Sigmoid colon (tissue), 7 donors: ENCODE results near the gene TXNRD3. TPM values are rescaled to one million over a fixed set of nuclear protein-coding genes. Genes with fewer than 3 reads are reported as not detected.

ENCODE experiments used
- DNase-seq: peaks from one replicate; pipeline ENCODE4 v3.0.0-alpha.2; 2019
- H3K27ac ChIP-seq, 4 donors: fragments of 200-600 bp; sonication (generic); one replicate each; pipeline ENCODE4 v1.5.1; 2016 to 2019; ENCODE audit warnings: mild to moderate bottlenecking in 1 of 4
- H3K27me3 ChIP-seq, 3 donors: fragments of 200-600 bp; sonication (generic); one replicate each; pipeline ENCODE4 v1.5.1; 2019; ENCODE audit warnings: mild to moderate bottlenecking in 1 of 3
- H3K36me3 ChIP-seq, 4 donors: fragments of 200-600 bp; sonication (generic); one replicate each; pipeline ENCODE4 v1.5.1; 2016 to 2019
- H3K4me1 ChIP-seq, 4 donors: fragments of 200-600 bp; sonication (generic); one replicate each; pipeline ENCODE4 v1.5.1; 2017 to 2019
- H3K4me3 ChIP-seq, 4 donors: fragments of 200-600 bp; sonication (generic); one replicate each; pipeline ENCODE4 v1.5.1; 2017 to 2019; ENCODE audit warnings: mild to moderate bottlenecking in 2 of 4, moderate library complexity in 1 of 4
- H3K9me3 ChIP-seq, 4 donors: fragments of 200-600 bp in 3 of 4; sonication (generic) in 3 of 4; one replicate each; pipeline versions ENCODE4 v1.5.1 to v1.6.1; 2013 to 2019
- CTCF ChIP-seq, 4 experiments: fragments of 450-650 bp in 3 of 4; fragments of 200-600 bp in 1 of 4; IDR thresholded peaks; one replicate each; pipeline ENCODE4 v1.5.1; 2016 to 2019; ENCODE audit warnings: antibody characterized with exemption in 4 of 4, mild to moderate bottlenecking in 3 of 4, moderate library complexity in 2 of 4
- EP300 ChIP-seq, 4 donors: sonication (generic); formaldehyde crosslinking; IDR thresholded peaks; one replicate each; pipeline ENCODE4 v1.6.1; 2017; ENCODE audit warnings: antibody characterized with exemption in 4 of 4
- POLR2A ChIP-seq, 2 donors: fragments of 450-650 bp; IDR thresholded peaks; one replicate each; pipeline ENCODE4 v1.6.1; 2016; ENCODE audit warnings: antibody characterized with exemption in 2 of 2, mild to moderate bottlenecking in 2 of 2, moderate library complexity in 2 of 2
- POLR2AphosphoS5 ChIP-seq, 4 donors: sonication (generic); formaldehyde crosslinking; IDR thresholded peaks; one replicate each; pipeline ENCODE4 v1.6.1; 2017; ENCODE audit warnings: antibody characterized with exemption in 4 of 4
- whole genome bisulfite sequencing, 2 donors: extraction: QIAGEN DNeasy Blood & Tissue Kit; methylation state at CpG; one replicate each; pipeline ENCODE4 v1.1.7; 2013; 5-methylcytosine and 5-hydroxymethylcytosine counted together
- intact Hi-C: fragments of 100-400 bp; cut with DNase I; formaldehyde crosslinking; loops from one replicate; pipeline ENCODE4 v1.15.1; 2023
- polyA plus RNA-seq, 3 donors: library from polyadenylated mRNA; stranded (reverse); fragments of 200-250 nt; gene quantifications; one replicate each; pipeline ENCODE4 v1.2.3, GENCODE V29; 2013
- total RNA-seq, 4 donors: library from RNA; depleted of rRNA; stranded (reverse); fragments of >200 nt; gene quantifications; one replicate each; pipeline ENCODE4 v1.1.0, GENCODE V29; 2016
- donor health status: healthy with polysubstance abuse.
- donor health status: Bipolar disorder and iron deficiency.
- donor health status: healthy.

TXNRD3 gene
- total and polyA plus RNA-seq, 7 donors: 2.5 to 21.4 (median 13.2) TPM

- H3K9me3 ChIP-seq: no peaks in the 10 kb centered on the region
- WGBS, 2 donors: 84 to 86% methylated on average over 6 of the region's 6 CpGs
- no peaks in the 10 kb centered on the region for H3K36me3 ChIP-seq
- peaks cover 0 to 5% (median 0%) of the 10 kb centered on the region in 3 donors for H3K27me3 ChIP-seq
- intact Hi-C loops: no loop called here
- no peak overlapping the region for H3K4me3 ChIP-seq
- H3K27ac ChIP-seq: no peak overlapping the region
- no peak for DNase-seq
- TF ChIP-seq POLR2AphosphoS5 (IDR thresholded peaks at IDR 0.05) (no peak), CTCF (IDR thresholded peaks at IDR 0.05) (no peak), EP300 (IDR thresholded peaks at IDR 0.05) (no peak), POLR2A (IDR thresholded peaks at IDR 0.05) (no peak)
- H3K4me1 ChIP-seq: no peaks in the 10 kb centered on the region
Measured at GRCh38 chr3:126570103-126570541, 84.8 kb downstream of the TXNRD3 start.

- intact Hi-C loops: no loop called here
- 86 to 88% methylated on average over 9 of the region's 9 CpGs for WGBS, 2 donors
- Histone ChIP-seq H3K27me3 (peaks cover 0 to 5% (median 0%) of the 10 kb centered on the region in 3 donors), H3K4me3 (no peak overlapping the region), H3K4me1 (no peaks in the 10 kb centered on the region), H3K27ac (no peak overlapping the region), H3K36me3 (no peaks in the 10 kb centered on the region), H3K9me3 (no peaks in the 10 kb centered on the region)
- TF ChIP-seq POLR2A (IDR thresholded peaks at IDR 0.05) (no peak), CTCF (IDR thresholded peaks at IDR 0.05) (no peak), EP300 (IDR thresholded peaks at IDR 0.05) (no peak), POLR2AphosphoS5 (IDR thresholded peaks at IDR 0.05) (no peak)
- DNase-seq: no peak
Measured at GRCh38 chr3:126569390-126569975, 85.4 kb downstream of the TXNRD3 start.

- intact Hi-C loops: no loop called here
- peaks cover 0 to 5% (median 0%) of the 10 kb centered on the region in 3 donors for H3K27me3 ChIP-seq
- no peak for TF ChIP-seq CTCF (IDR thresholded peaks at IDR 0.05)
- no peak for TF ChIP-seq POLR2AphosphoS5 (IDR thresholded peaks at IDR 0.05)
- TF ChIP-seq EP300 (IDR thresholded peaks at IDR 0.05): no peak
- TF ChIP-seq POLR2A (IDR thresholded peaks at IDR 0.05): no peak
- no peak overlapping the region for H3K27ac ChIP-seq
- no peaks in the 10 kb centered on the region for H3K4me1 ChIP-seq
- H3K4me3 ChIP-seq: no peak overlapping the region
- 75 to 80% methylated on average over 3 of the region's 3 CpGs for WGBS, 2 donors
- no peaks in the 10 kb centered on the region for H3K36me3 ChIP-seq
- no peak for DNase-seq
- H3K9me3 ChIP-seq: no peaks in the 10 kb centered on the region
Measured at GRCh38 chr3:126568776-126569342, 86.1 kb downstream of the TXNRD3 start.

GRCh38 chr3:126567696-126568438 is 87.1 kb downstream of the TXNRD3 start:
- 62 to 70% methylated on average over 10 of the region's 10 CpGs for WGBS, 2 donors

More at GRCh38 chr3:126567696-126568438, 87.1 kb downstream of the TXNRD3 start:
- Histone ChIP-seq H3K27ac (no peak overlapping the region), H3K4me3 (no peak overlapping the region), H3K36me3 (no peaks in the 10 kb centered on the region), H3K9me3 (no peaks in the 10 kb centered on the region), H3K4me1 (no peaks in the 10 kb centered on the region), H3K27me3 (peaks cover 0 to 5% (median 0%) of the 10 kb centered on the region in 3 donors)
- no peak for TF ChIP-seq POLR2A (IDR thresholded peaks at IDR 0.05)
- TF ChIP-seq EP300 (IDR thresholded peaks at IDR 0.05): no peak
- TF ChIP-seq POLR2AphosphoS5 (IDR thresholded peaks at IDR 0.05): no peak
- TF ChIP-seq CTCF (IDR thresholded peaks at IDR 0.05): no peak
- intact Hi-C loops: no loop called here
- DNase-seq: no peak
